Measurements from ENCODE around the gene LNPEP. TPM values are rescaled to one million over a fixed set of nuclear protein-coding genes. Genes with fewer than 3 reads are reported as not detected.

The LNPEP gene
- total RNA-seq = 22.5 and 52.2 TPM in 2 replicates

DNA sequence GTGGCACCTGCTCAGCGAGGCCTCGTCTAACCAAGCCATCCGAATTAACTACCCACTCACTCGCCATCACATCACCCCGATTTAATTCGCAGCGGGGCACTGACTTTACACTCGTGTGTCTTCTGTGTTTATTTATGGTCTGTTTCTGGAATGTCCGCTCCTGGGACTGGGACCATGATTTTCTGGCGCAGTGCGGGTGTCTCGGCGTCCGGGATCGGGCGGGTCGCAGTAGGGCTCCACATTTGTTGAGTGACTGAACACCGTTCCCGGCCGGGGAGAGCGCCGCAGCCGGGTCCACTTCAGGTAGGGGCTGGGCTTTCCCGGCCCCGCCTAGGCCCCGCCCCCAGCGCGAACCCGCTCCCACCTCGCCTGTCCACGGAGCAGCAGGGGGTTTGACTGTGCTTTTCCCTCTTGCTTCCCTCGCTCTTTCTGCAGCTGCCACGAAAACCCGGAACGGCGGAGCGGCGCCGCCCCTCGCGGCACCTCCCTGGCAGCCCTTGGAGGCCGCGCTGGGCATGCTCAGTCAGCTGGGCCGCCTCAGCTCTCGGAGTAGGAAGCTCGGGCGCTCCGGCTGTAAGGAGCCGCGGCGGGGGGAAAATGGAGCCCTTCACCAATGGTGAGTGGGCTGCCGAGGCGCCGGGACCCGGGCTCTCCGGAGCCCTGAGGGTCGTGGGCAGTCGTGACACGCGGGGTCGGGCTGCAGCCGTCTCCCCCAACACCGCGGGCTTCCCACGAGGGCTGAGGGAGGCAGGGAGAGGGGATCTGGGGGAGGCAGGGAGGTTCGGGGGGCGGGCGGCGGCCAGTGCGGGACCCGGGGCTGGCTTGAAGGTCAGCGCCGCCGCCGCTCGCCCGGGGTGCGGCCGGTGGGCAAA, at the start of gene LNPEP:
LNPEP (plus strand) TSS at position 522 of the 872 bp plus-strand sequence; CDS start at position 598, 76 bp downstream.

Other genes with a start within 250 kb of the LNPEP start
- 53.1 and 97.4 TPM in 2 replicates for gene ERAP1, start 128.1 kb upstream of the LNPEP start, total RNA-seq
- gene ERAP2, start 59.6 kb upstream of the LNPEP start, total RNA-seq = 61.4 and 141 TPM in 2 replicates
- not detected in 2 replicates for gene LIX1, start 206.5 kb downstream of the LNPEP start, total RNA-seq
- gene RIOK2, start 247.2 kb downstream of the LNPEP start, total RNA-seq = 12.6 and 37.4 TPM in 2 replicates

Measured in bladder microvascular endothelial cell (primary cell).